Gastrocnemius medialis (tissue), 4 donors: ENCODE data around the gene CPED1.

Experiments
- CTCF ChIP-seq, 5 experiments: fragments of 450-650 bp in 3 of 5; fragments of 200-600 bp in 2 of 5; sonication (generic) in 2 of 5; IDR thresholded peaks in 4 of 5; conservative IDR thresholded peaks in 1 of 5; 1 replicate in 4 of 5; 2 replicates in 1 of 5; pipeline ENCODE4 v1.5.1; 2016 to 2019; ENCODE audit warnings: antibody characterized with exemption in 5 of 5, mild to moderate bottlenecking in 3 of 5, moderate library complexity in 3 of 5
- POLR2A ChIP-seq, 2 donors: fragments of 450-650 bp; IDR thresholded peaks; one replicate each; pipeline ENCODE4 v1.6.1; 2017; ENCODE audit warnings: antibody characterized with exemption in 2 of 2, mild to moderate bottlenecking in 2 of 2, moderate library complexity in 2 of 2

GRCh38 chr7:121272676-121273075 lies 284.2 kb downstream of the CPED1 start:
- no peak for TF ChIP-seq CTCF (IDR thresholded peaks at IDR 0.05 in 4 of 5, conservative IDR thresholded peaks at IDR 0.05 in 1 of 5)
- TF ChIP-seq POLR2A (IDR thresholded peaks at IDR 0.05): no peak
